HG02852 (cell line): ENCODE data around the gene SLC2A8.

Source experiments
- ATAC-seq: cut with Tn5 transposase; IDR thresholded peaks from one replicate; pipeline ENCODE4 v1.9.1; 2021; ENCODE audit warnings: mild to moderate bottlenecking, moderate library complexity; ENCODE audit not compliant: unreplicated experiment

SLC2A8 gene

DNA sequence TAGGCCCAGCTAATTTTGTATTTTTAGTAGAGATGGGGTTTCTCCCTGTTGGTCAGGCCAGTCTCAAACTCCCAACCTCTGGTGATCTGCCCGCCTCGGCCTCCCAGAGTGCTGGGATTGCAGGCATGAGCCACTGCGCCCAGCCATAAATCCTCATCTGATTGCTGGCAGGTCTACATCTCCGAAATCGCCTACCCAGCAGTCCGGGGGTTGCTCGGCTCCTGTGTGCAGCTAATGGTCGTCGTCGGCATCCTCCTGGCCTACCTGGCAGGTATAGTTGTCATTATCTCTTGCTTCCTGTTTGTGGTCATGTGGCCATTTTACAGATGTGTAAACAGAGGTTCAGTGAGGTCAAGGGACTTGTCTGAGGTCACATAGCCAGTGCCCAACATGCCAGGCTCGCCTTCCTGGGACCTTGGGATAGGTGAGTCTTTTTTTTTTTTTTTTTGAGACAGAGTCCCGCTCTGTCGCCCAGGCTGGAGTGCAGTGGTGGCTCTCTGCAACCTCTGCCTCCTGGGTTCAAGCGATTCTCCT lies 2.8 kb downstream of the SLC2A8 start:
- no peak for ATAC-seq

GRCh38 chr9:127402401-127403090 lies 5.6 kb downstream of the SLC2A8 start:
- ATAC-seq: no peak

- no peak for ATAC-seq
Measured at GRCh38 chr9:127403507-127404192, 6.7 kb downstream of the SLC2A8 start.

GRCh38 chr9:127404631-127405030 lies 7.7 kb downstream of the SLC2A8 start:
- no peak for ATAC-seq

GRCh38 chr9:127405344-127406125 lies 8.6 kb downstream of the SLC2A8 start:
- no peak for ATAC-seq

DNA sequence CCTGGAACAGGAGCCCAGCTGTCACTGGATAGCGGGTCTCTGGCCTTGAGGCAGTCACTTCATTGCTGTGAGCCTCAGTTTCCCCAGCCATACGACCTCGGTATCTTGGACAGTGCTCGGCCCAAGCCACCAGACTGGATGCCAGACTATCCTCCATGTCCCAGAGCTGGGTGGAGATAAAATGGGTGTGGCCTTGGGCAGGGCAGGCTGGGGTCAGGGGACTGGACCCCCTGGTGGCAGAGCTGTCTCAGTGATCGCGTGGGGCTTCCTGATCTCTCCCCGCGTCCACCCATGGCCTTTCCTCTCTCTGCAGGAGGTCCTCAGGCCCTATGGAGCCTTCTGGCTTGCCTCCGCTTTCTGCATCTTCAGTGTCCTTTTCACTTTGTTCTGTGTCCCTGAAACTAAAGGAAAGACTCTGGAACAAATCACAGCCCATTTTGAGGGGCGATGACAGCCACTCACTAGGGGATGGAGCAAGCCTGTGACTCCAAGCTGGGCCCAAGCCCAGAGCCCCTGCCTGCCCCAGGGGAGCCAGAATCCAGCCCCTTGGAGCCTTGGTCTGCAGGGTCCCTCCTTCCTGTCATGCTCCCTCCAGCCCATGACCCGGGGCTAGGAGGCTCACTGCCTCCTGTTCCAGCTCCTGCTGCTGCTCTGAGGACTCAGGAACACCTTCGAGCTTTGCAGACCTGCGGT lies 10.0 kb downstream of the SLC2A8 start:
- no peak for ATAC-seq

GRCh38 chr9:127407492-127407843 lies 10.5 kb downstream of the SLC2A8 start:
- no peak for ATAC-seq

- no peak for ATAC-seq
Measured at GRCh38 chr9:127411122-127411521, 14.2 kb downstream of the SLC2A8 start.

DNA sequence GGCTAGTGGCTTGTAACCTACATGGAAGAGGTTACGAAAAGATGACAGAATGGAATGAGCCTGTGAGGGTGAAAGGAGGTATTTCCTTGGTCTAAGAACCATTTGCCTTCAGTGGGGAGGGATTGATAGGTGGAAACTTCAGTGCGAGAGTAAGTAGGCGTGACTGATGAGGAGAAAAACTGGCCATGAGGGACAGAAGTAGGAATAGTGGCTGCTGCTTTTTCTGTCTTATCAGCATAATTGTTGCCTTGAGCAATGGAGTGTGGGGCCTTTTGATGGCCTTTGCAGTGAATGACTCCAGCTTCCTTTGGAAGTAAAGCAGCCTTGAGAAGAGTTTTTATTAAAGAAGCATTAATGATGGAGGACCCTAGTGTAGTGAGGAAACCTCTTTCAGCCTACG lies 18.2 kb downstream of the SLC2A8 start:
- ATAC-seq: no peak

GRCh38 chr9:127415657-127416056 lies 18.7 kb downstream of the SLC2A8 start:
- ATAC-seq: no peak

GRCh38 chr9:127417131-127418036 lies 20.4 kb downstream of the SLC2A8 start:
- ATAC-seq: no peak

DNA sequence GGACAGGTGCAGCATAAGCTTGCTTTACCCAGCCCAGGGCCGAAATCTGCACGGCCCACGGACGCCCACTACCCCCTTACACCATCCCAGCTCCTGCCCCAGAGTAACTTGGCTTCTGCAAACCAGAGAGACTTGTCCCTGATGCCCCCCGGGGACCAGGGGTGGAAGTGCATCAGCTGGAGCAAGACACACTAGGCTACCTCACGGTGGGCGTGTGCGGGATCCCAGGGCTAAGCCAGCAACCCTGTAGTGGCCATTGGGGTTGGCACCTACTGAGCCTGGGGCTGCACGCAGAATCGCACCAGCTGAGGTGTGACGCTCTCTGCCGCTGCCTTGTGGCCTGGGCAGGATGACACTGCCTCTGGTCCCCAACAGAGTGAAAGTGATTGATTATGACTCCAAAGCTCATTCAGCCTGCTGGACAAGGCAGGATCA lies 21.1 kb downstream of the SLC2A8 start:
- no peak for ATAC-seq

DNA sequence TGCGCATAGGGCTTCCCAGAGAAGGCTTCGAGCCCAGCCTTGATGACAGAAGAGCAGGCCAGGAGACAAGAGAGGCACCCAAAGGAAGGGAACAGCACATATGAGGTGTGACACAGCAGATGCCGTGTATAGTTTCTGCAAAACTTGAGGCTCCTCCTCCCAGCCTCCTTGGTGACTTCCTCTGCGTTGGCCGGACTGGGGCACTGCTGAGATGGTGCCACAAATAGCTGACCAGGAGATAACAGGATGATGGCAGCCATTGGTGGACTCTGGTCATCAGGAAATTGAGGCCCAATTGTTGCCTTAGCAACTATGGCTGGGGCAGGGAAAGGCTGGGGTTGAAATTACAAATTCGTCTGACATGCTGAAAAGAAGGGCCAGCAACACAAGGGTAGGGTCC lies 22.4 kb downstream of the SLC2A8 start:
- no peak for ATAC-seq

DNA sequence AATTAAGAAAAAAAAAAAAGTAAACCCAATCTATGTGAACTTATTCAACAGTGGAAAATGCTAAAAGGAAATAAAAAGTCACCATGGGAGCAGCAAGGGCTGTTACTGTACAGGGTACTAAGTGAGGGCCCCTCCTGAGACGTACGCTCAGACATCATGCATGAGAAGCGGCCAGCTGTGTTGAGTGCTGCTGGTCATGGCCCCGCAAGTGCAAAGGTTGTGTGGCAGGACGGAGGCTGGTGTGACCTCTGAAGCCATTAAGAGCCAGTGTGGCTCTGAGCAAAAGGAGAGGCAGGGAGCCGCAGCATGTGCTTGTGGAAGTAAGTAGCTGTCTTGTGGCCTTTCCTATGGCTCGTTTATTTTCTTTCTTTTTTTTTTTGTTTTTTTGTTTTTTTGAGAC lies 24.1 kb downstream of the SLC2A8 start:
- no peak for ATAC-seq

GRCh38 chr9:127422133-127422782 lies 25.3 kb downstream of the SLC2A8 start:
- no peak for ATAC-seq

- no peak for ATAC-seq
Measured at GRCh38 chr9:127422787-127423186, 25.8 kb downstream of the SLC2A8 start.

DNA sequence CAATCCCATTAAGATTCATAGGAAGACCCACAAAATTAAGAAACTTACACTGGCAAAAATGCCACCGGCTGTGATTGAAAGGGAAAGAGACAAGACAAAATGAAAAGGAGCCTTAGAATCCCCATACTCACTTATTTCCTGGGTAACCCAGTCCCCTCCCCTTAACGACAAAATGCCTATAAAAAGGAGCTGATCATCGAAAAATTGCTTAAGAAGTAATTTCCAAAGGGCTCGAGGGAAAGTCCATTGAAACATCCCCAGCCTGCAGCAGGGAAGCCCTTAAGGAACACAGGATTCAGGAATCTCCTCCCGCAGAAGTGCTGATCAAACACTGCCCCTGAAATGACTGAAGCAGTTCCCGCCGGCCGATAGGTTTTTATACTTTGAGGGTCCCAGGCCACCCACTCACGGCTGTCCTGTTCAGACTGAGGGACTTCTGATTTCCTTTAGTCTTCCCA lies 26.5 kb downstream of the SLC2A8 start:
- ATAC-seq: no peak

DNA sequence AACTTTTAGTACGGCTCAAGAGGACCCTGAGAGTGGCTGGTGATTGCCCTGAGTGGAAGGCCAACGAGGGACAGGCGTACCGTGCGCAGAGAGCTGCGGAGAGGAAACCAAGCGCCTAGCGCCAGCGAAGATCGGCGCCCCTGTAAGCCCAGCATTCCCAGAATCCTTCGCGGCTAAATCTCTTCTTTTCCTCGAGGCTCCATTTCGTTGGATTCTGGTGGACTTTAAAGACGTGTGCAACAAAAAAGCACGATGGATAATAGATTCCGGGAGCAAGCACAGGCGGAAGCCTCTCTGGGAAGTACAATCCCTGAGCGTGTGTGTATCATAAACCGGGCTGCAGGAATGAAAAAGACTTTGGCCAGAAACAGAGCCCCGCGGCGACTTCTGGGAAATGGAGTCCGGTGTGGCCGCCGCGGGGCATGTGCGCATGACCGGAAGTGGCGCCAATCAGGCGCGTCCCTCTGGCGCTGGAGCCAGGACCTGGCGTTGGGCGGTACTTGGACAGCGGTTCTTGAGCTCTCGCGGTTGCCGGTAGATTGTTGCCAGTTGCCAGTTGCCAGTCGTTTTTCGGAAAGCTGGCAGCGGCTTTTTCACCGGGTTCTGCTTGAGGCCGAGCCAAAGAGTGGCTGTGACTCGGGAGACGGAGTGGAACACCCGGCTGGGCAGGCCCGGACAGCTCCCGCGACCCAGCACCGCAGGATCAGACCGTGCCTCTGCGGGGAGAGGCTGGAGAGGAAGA lies 27.1 kb downstream of the SLC2A8 start, which contains the start of gene ZNF79:
TSS of gene ZNF79 (plus strand) at position 449 of the 742 bp plus-strand sequence. CDS start 406 bp downstream, outside the sequence.
- ATAC-seq: peak; percentile 85

- ATAC-seq: peak; percentile 6
Measured at GRCh38 chr9:127424676-127424999, 27.7 kb downstream of the SLC2A8 start.
